HEK293 (cell line): ENCODE results near the gene MAP3K14.

Experiments used
- ATF2 ChIP-seq: fragments of 450-650 bp; formaldehyde crosslinking; IDR thresholded peaks from 2 replicates; pipeline ENCODE4 v1.5.1; 2016; ENCODE audit warnings: missing biosample characterization, missing genetic modification characterization, low read depth
- ZBTB8A ChIP-seq: fragments of 450-650 bp; formaldehyde crosslinking; IDR thresholded peaks from 2 replicates; pipeline ENCODE4 v1.5.1; 2016; ENCODE audit warnings: missing biosample characterization, missing genetic modification characterization
- ZNF112 ChIP-seq: fragments of 450-650 bp; formaldehyde crosslinking; IDR thresholded peaks from 2 replicates; pipeline ENCODE4 v1.5.0; 2017; ENCODE audit warnings: missing biosample characterization, missing genetic modification characterization
- ZNF146 ChIP-seq: fragments of 450-650 bp; formaldehyde crosslinking; IDR thresholded peaks from 2 replicates; pipeline ENCODE4 v1.5.1; 2016; ENCODE audit warnings: missing biosample characterization, missing genetic modification characterization
- ZNF561 ChIP-seq: fragments of 450-650 bp; IDR thresholded peaks from 2 replicates; pipeline ENCODE4 v1.5.1; 2018; ENCODE audit warnings: missing biosample characterization, missing genetic modification characterization, borderline replicate concordance
- TF ChIP-seq, protein P1 (sequence below): fragments of 450-650 bp; formaldehyde crosslinking; IDR thresholded peaks from 2 replicates; pipeline ENCODE4 v1.5.1; 2016; ENCODE audit warnings: missing biosample characterization, missing genetic modification characterization

GRCh38 chr17:45236282-45236606 is 80.6 kb downstream of the MAP3K14 start:
- TF ChIP-seq, protein P1, sequence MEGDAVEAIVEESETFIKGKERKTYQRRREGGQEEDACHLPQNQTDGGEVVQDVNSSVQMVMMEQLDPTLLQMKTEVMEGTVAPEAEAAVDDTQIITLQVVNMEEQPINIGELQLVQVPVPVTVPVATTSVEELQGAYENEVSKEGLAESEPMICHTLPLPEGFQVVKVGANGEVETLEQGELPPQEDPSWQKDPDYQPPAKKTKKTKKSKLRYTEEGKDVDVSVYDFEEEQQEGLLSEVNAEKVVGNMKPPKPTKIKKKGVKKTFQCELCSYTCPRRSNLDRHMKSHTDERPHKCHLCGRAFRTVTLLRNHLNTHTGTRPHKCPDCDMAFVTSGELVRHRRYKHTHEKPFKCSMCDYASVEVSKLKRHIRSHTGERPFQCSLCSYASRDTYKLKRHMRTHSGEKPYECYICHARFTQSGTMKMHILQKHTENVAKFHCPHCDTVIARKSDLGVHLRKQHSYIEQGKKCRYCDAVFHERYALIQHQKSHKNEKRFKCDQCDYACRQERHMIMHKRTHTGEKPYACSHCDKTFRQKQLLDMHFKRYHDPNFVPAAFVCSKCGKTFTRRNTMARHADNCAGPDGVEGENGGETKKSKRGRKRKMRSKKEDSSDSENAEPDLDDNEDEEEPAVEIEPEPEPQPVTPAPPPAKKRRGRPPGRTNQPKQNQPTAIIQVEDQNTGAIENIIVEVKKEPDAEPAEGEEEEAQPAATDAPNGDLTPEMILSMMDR (tag by site-specific recombination), result no peak
- TF ChIP-seq ZNF561 (tag by site-specific recombination) (no peak), ATF2 (tag by site-specific recombination) (no peak), ZNF112 (tag by site-specific recombination) (no peak), ZBTB8A (tag by site-specific recombination) (no peak), ZNF146 (tag by site-specific recombination) (no peak)
